Neural progenitor cell (in vitro differentiated cells): Measurements from ENCODE around the gene HSF2BP.
"Not testable (repeated sequence)": the region's sequence is repeated elsewhere in the genome, so short reads cannot be mapped to it uniquely, and the experiment has no call there.

Source experiments
- CTCF ChIP-seq: fragments of 200-600 bp; sonication (generic); IDR thresholded peaks from 2 replicates; pipeline ENCODE4 v1.5.1; 2017; ENCODE audit warnings: antibody characterized with exemption, mild to moderate bottlenecking
- EZH2 ChIP-seq: fragments of 200-600 bp; sonication (generic); IDR thresholded peaks from 2 replicates; pipeline ENCODE4 v1.6.1; 2017; ENCODE audit warnings: antibody characterized with exemption, mild to moderate bottlenecking, moderate library complexity

DNA sequence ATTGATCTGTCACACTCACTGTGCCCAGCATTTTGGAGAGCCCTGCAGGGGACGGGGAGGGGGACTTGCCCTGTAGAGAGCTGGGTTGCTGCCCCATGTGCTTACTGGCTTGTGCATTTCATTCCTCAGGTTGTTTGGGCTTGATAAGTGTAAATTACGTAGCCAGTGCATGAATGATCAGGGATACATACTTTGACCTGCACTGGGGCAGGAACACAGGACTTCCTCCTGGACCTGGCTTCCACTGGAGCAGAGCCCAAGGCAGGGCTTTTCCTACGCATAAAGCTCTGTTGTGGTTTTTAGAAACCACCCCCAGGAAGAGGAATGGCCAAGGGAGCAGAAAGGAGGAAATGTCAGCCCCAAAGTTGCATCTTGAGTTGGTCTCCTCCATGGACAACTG lies 144.5 kb downstream of the HSF2BP start:
- not testable (repeated sequence) for TF ChIP-seq CTCF, EZH2
